ENCODE measurements around the gene UBE2G2. TPM values are rescaled to one million over a fixed set of nuclear protein-coding genes. Genes with fewer than 3 reads are reported as not detected.

The UBE2G2 gene
- total and polyA plus RNA-seq, 2 donors (not counting 3 experiments of a cell fraction or from before 2014, with no cell fraction given) = 95.0 to 114 TPM

DNA sequence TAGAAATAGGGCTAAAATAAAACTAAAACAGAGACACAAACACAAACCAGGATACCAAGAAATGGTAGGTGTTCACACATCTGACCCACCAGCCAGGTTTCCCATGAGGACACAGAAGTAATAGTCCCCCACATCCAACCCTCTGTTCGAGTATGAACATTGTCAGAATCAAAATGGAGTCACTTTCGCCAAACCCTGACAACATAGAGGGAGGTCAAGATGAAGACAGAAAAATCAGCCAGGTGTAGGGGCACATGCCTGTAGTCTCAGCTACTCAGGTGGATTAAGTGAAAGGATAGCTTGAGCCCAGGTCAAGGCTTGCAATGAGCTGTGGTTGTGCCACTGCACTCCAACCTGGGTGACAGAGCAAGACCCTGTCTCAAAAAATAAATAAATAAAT lies 3.8 kb downstream of the UBE2G2 start:
- CTCF ChIA-PET = no interaction called here
- BruUV-seq (replicated peaks) = no TSS peak
- DNase-seq (ENCODE audit: low read depth, low spot score) = no peak
- POLR2A ChIA-PET = no interaction called here
- Histone ChIP-seq H3K27ac (ENCODE audit: insufficient read depth, low read depth, low read length) (no peak overlapping the region), H3K27me3 (ENCODE audit: control insufficient read depth in 2 of 2, insufficient read depth in 2 of 2, low read length in 2 of 2) (no peaks in the 10 kb centered on the region), H3K4me1 (ENCODE audit: control insufficient read depth, extremely low read depth, insufficient read depth, low read length) (peaks cover 16% of the 10 kb centered on the region), H2AFZ (ENCODE audit: low read depth, low read length) (no peak overlapping the region), H3K4me3 (replicated peaks in 1 of 3; ENCODE audit: insufficient read depth in 1 of 3, low read depth in 1 of 3, low read length in 3 of 3) (no peak overlapping the region), H3K36me3 (ENCODE audit: control insufficient read depth in 2 of 2, extremely low read depth in 1 of 2, insufficient read depth in 2 of 2, low read length in 2 of 2) (peaks cover 2 to 6% of the 10 kb centered on the region in 2 experiments), H3K9me1 (replicated peaks; ENCODE audit: control insufficient read depth, extremely low read depth, insufficient read depth, low read length) (no peaks in the 10 kb centered on the region), H3K4me2 (ENCODE audit: insufficient read depth, low read length) (no peak overlapping the region), H4K20me1 (replicated peaks; ENCODE audit: control insufficient read depth, extremely low read depth, insufficient read depth, low read length) (peaks cover 6% of the 10 kb centered on the region), H3K9ac (replicated peaks; ENCODE audit: extremely low read depth, insufficient read depth, low read length) (no peak overlapping the region), H3K79me2 (ENCODE audit: control insufficient read depth, insufficient read depth, low read length) (peaks cover 85% of the 10 kb centered on the region), H3K9me3 (replicated peaks; ENCODE audit: control insufficient read depth, insufficient read depth, low read length) (no peaks in the 10 kb centered on the region)
- intact Hi-C loops (cut with micrococcal nuclease) = no loop called here
- TF ChIP-seq JUN (IDR thresholded peaks at IDR 0.05; ENCODE audit: borderline replicate concordance, insufficient read depth, insufficient read length, low read depth) (no peak), EZH2 (IDR thresholded peaks at IDR 0.05; ENCODE audit: borderline replicate concordance, low read depth, low read length, severe bottlenecking) (no peak), GATA2 (IDR thresholded peaks at IDR 0.05; ENCODE audit: insufficient read depth, insufficient read length, low read depth, low read length) (no peak), MYC (IDR thresholded peaks at IDR 0.05; ENCODE audit: low read depth, low read length) (no peak), FOS (IDR thresholded peaks at IDR 0.05; ENCODE audit: borderline replicate concordance, insufficient read depth, low read length) (no peak), POLR2A (IDR thresholded peaks at IDR 0.05; ENCODE audit: low read depth, low read length) (no peak), POLR2AphosphoS5 (IDR thresholded peaks at IDR 0.05; ENCODE audit: insufficient read depth, low read depth, low read length) (no peak)
- TF ChIP-seq, protein P1, sequence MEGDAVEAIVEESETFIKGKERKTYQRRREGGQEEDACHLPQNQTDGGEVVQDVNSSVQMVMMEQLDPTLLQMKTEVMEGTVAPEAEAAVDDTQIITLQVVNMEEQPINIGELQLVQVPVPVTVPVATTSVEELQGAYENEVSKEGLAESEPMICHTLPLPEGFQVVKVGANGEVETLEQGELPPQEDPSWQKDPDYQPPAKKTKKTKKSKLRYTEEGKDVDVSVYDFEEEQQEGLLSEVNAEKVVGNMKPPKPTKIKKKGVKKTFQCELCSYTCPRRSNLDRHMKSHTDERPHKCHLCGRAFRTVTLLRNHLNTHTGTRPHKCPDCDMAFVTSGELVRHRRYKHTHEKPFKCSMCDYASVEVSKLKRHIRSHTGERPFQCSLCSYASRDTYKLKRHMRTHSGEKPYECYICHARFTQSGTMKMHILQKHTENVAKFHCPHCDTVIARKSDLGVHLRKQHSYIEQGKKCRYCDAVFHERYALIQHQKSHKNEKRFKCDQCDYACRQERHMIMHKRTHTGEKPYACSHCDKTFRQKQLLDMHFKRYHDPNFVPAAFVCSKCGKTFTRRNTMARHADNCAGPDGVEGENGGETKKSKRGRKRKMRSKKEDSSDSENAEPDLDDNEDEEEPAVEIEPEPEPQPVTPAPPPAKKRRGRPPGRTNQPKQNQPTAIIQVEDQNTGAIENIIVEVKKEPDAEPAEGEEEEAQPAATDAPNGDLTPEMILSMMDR (IDR thresholded peaks at IDR 0.05; ENCODE audit: extremely low read depth in 1 of 2, insufficient read depth in 1 of 2, low read depth in 1 of 2, low read length in 2 of 2) = no peak
- TF ChIP-seq, protein P2, sequence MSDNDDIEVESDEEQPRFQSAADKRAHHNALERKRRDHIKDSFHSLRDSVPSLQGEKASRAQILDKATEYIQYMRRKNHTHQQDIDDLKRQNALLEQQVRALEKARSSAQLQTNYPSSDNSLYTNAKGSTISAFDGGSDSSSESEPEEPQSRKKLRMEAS (IDR thresholded peaks at IDR 0.05; ENCODE audit: insufficient read depth, insufficient read length) = no peak
- dilution Hi-C loops (cut with MboI; ENCODE audit: extremely low pct_ligation_motif_present, low sequenced_read_pairs) = no loop called here
- FAIRE-seq = no peak
